ENCODE measurements around the gene TMEM235. TPM values are rescaled to one million over a fixed set of nuclear protein-coding genes. Genes with fewer than 3 reads are reported as not detected.
A peak's percentile ranks its signal among the peaks of the same experiment; 100 is the strongest.
"Not testable (repeated sequence)": the region's sequence is repeated elsewhere in the genome, so short reads cannot be mapped to it uniquely, and the experiment has no call there.

The TMEM235 gene
- total RNA-seq, 1 donor from 2014 or later = not detected

- Histone ChIP-seq H3K36me3 (ENCODE audit: control insufficient read depth, insufficient read depth, low read length) (no peaks in the 10 kb centered on the region), H3K27me3 (ENCODE audit: control insufficient read depth, insufficient read depth, low read length) (peaks cover 15% of the 10 kb centered on the region), H3K4me3 (ENCODE audit: low read depth, low read length) (no peak overlapping the region)
- no peak for TF ChIP-seq CTCF (IDR thresholded peaks at IDR 0.05; ENCODE audit: insufficient read depth, low read length, severe bottlenecking)
- no peak for DNase-seq (ENCODE audit: low read depth)
- peak; percentile 47 for FAIRE-seq
Observed at GRCh38 chr17:78232859-78233173, 1.4 kb downstream of the TMEM235 start.

GRCh38 chr17:78233678-78234077 is 2.2 kb downstream of the TMEM235 start:
- no peak for DNase-seq (ENCODE audit: low read depth)
- peaks cover 15% of the 10 kb centered on the region for H3K27me3 ChIP-seq (ENCODE audit: control insufficient read depth, insufficient read depth, low read length)
- H3K36me3 ChIP-seq (ENCODE audit: control insufficient read depth, insufficient read depth, low read length) = no peaks in the 10 kb centered on the region
- no peak overlapping the region for H3K4me3 ChIP-seq (ENCODE audit: low read depth, low read length)
- TF ChIP-seq CTCF (IDR thresholded peaks at IDR 0.05; ENCODE audit: insufficient read depth, low read length, severe bottlenecking) = no peak
- no peak for FAIRE-seq

GRCh38 chr17:78234261-78234865 is 2.9 kb downstream of the TMEM235 start:
- DNase-seq (ENCODE audit: low read depth) (no peak), FAIRE-seq (no peak)
- no peak overlapping the region for H3K4me3 ChIP-seq (ENCODE audit: low read depth, low read length)
- no peak for TF ChIP-seq CTCF (IDR thresholded peaks at IDR 0.05; ENCODE audit: insufficient read depth, low read length, severe bottlenecking)
- H3K27me3 ChIP-seq (ENCODE audit: control insufficient read depth, insufficient read depth, low read length) = peaks cover 15% of the 10 kb centered on the region
- H3K36me3 ChIP-seq (ENCODE audit: control insufficient read depth, insufficient read depth, low read length) = no peaks in the 10 kb centered on the region

- not testable (repeated sequence) for H3K36me3 ChIP-seq (ENCODE audit: control insufficient read depth, insufficient read depth, low read length); FAIRE-seq; DNase-seq (ENCODE audit: low read depth); H3K4me3 ChIP-seq (ENCODE audit: low read depth, low read length)
- peaks cover 15% of the 10 kb centered on the region for H3K27me3 ChIP-seq (ENCODE audit: control insufficient read depth, insufficient read depth, low read length)
Observed at GRCh38 chr17:78235022-78235421, 3.6 kb downstream of the TMEM235 start.

GRCh38 chr17:78235885-78236284 is 4.5 kb downstream of the TMEM235 start:
- Histone ChIP-seq H3K4me3 (ENCODE audit: low read depth, low read length) (no peak overlapping the region), H3K27me3 (ENCODE audit: control insufficient read depth, insufficient read depth, low read length) (peaks cover 8% of the 10 kb centered on the region), H3K36me3 (ENCODE audit: control insufficient read depth, insufficient read depth, low read length) (no peaks in the 10 kb centered on the region)
- DNase-seq (ENCODE audit: low read depth) (no peak), FAIRE-seq (no peak)
- no peak for TF ChIP-seq CTCF (IDR thresholded peaks at IDR 0.05; ENCODE audit: insufficient read depth, low read length, severe bottlenecking)

GRCh38 chr17:78236362-78237127 is 5.1 kb downstream of the TMEM235 start:
- H3K4me3 ChIP-seq (ENCODE audit: low read depth, low read length) = no peak overlapping the region
- DNase-seq (ENCODE audit: low read depth) (no peak), FAIRE-seq (no peak)
- H3K36me3 ChIP-seq (ENCODE audit: control insufficient read depth, insufficient read depth, low read length) = no peaks in the 10 kb centered on the region
- H3K27me3 ChIP-seq (ENCODE audit: control insufficient read depth, insufficient read depth, low read length) = peaks cover 4% of the 10 kb centered on the region
- TF ChIP-seq CTCF (IDR thresholded peaks at IDR 0.05; ENCODE audit: insufficient read depth, low read length, severe bottlenecking) = no peak
